Pancreas (tissue), 10 donors: ENCODE results near the gene EPS8. TPM values are rescaled to one million over a fixed set of nuclear protein-coding genes. Genes with fewer than 3 reads are reported as not detected.

ENCODE experiments used
- ATAC-seq, 4 donors: fragments of 200-7000 bp; cut with Tn5 transposase; one replicate each; pipeline versions ENCODE4 v1.8.0 to v1.9.1; 2020; ENCODE audit warnings: mild to moderate bottlenecking in 4 of 4, moderate library complexity in 4 of 4
- DNase-seq, 6 donors: peaks; one replicate each; pipeline ENCODE4 v3.0.0-alpha.2; 2020
- FAIRE-seq: peaks from 2 replicates; lab custom pipeline; 2012; peaks lifted over from hg19 to GRCh38; lab: Jason Lieb, UNC
- H3K27ac ChIP-seq, 4 donors: fragments of 200-600 bp; sonication (generic); 1 replicate in 3 of 4; 2 replicates in 1 of 4; pipeline versions ENCODE4 v1.5.0 to v1.8.0; 2020
- H3K27me3 ChIP-seq, 4 donors: fragments of 200-600 bp; one replicate each; pipeline ENCODE4 v1.8.0; 2021
- H3K36me3 ChIP-seq, 3 donors: fragments of 200-600 bp; sonication (generic) in 1 of 3; one replicate each; pipeline versions ENCODE4 v1.5.0 to v1.8.0; 2020 to 2021
- H3K4me1 ChIP-seq, 3 donors: fragments of 200-600 bp; one replicate each; pipeline ENCODE4 v1.8.0; 2021
- H3K4me3 ChIP-seq, 4 donors: fragments of 200-600 bp; sonication (generic) in 2 of 4; one replicate each; pipeline versions ENCODE4 v1.5.0 to v1.8.0; 2020 to 2021
- H3K9me3 ChIP-seq, 4 donors: fragments of 200-600 bp; one replicate each; pipeline ENCODE4 v1.8.0; 2021
- WGBS, 2 donors: extraction: QIAGEN DNeasy Blood & Tissue Kit; methylation state at CpG; one replicate each; pipeline ENCODE4 v1.1.7; 2013; 5-methylcytosine and 5-hydroxymethylcytosine counted together
- intact Hi-C, 3 donors: fragments of 100-400 bp; cut with DNase I; formaldehyde crosslinking; loops; one replicate each; pipeline versions ENCODE4 v1.11.1 to v1.14.2; 2022
- polyA plus RNA-seq, 2 donors: library from polyadenylated mRNA; stranded (reverse); fragments of 200-250 nt; gene quantifications; one replicate each; pipeline ENCODE4 v1.2.3, GENCODE V29; 2013
- total RNA-seq, 6 donors: library from RNA; stranded (reverse); fragmentation: NEBNext Ultra II Directional in 4 of 6; extraction: Animal tissue kit (Norgen Biotek cat#: 25700) in 4 of 6; gene quantifications; one replicate each; pipeline versions ENCODE4 v1.2.1 to v1.2.4, GENCODE V29; 2021 to 2023
- TF ChIP-seq, protein P1 (sequence below), 4 donors: fragments of 200-600 bp; sonication (generic) in 3 of 4; IDR thresholded peaks; one replicate each; pipeline versions ENCODE4 v1.5.0 to v1.8.0; 2021; ENCODE audit warnings: antibody characterized with exemption in 4 of 4
- donor health status: healthy with polysubstance abuse.
- donor health status: DM: no; HTN: no; CAD: no; lungs with moderate emphysema.
- donor health status: DM: no; HTN: no; CAD: no.
- donor health status: control.
- donor health status: control.
- donor health status: Bipolar disorder and iron deficiency.
- donor health status: DM: yes; HTN: yes; CAD: no.
- donor health status: DM: no; HTN: no; CAD: no.
- donor health status: DM: no; HTN: no; CAD: no.
- donor health status: DM: yes; HTN: yes; CAD: no.

The EPS8 gene
- total and polyA plus RNA-seq, 8 donors = 8.2 to 26.7 (median 10.6) TPM

DNA sequence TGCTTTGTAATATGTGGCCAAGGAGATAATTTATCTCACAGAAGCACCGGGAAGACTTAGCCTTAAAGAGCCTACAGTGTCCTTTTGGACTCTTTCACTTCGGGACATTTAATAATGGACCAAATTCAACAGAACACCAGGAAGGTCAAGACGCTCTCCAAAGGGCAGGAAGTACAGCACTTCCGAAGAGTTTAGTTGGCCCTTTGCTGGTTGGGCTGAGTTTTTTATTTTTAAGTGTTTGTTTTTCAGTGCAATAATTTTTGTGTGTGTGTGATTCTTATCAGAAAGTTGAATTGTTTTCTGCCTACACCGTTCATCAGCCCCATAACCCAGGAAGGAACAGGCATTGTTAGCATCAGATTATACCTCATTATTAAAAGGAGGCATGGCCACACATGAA lies 193.0 kb downstream of the EPS8 start:
- Histone ChIP-seq H3K9me3 (no peaks in the 10 kb centered on the region), H3K27me3 (no peaks in the 10 kb centered on the region), H3K27ac (no peak overlapping the region), H3K36me3 (no peaks in the 10 kb centered on the region), H3K4me3 (no peak overlapping the region), H3K4me1 (no peaks in the 10 kb centered on the region)
- FAIRE-seq = no peak
- WGBS, 2 donors = 60 to 68% methylated on average over 5 of the region's 5 CpGs
- DNase-seq = no peak
- no peak for ATAC-seq
- intact Hi-C loops = no loop called here
- TF ChIP-seq, protein P1, sequence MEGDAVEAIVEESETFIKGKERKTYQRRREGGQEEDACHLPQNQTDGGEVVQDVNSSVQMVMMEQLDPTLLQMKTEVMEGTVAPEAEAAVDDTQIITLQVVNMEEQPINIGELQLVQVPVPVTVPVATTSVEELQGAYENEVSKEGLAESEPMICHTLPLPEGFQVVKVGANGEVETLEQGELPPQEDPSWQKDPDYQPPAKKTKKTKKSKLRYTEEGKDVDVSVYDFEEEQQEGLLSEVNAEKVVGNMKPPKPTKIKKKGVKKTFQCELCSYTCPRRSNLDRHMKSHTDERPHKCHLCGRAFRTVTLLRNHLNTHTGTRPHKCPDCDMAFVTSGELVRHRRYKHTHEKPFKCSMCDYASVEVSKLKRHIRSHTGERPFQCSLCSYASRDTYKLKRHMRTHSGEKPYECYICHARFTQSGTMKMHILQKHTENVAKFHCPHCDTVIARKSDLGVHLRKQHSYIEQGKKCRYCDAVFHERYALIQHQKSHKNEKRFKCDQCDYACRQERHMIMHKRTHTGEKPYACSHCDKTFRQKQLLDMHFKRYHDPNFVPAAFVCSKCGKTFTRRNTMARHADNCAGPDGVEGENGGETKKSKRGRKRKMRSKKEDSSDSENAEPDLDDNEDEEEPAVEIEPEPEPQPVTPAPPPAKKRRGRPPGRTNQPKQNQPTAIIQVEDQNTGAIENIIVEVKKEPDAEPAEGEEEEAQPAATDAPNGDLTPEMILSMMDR (IDR thresholded peaks at IDR 0.05) = no peak

DNA sequence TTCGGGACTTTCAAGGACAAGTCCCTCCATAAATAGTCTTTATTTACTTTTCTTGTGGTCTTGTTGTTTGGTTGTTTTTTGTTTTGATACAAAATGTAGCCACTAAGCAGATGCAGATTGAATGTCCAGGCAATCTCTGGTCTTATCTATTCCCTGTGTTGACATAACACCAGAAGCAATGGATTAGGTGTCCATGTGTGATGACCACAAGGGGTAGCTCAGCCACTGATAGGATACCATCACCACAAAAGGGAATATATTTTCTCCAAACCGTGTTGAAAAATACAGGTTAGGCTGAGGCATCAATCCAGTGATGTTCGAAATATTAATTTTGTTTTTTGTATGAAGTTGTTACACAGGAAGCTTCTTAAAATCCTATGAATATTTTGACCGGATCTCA lies 196.3 kb downstream of the EPS8 start:
- Histone ChIP-seq H3K27me3 (no peaks in the 10 kb centered on the region), H3K4me1 (no peaks in the 10 kb centered on the region), H3K27ac (no peak overlapping the region), H3K4me3 (no peak overlapping the region), H3K36me3 (no peaks in the 10 kb centered on the region), H3K9me3 (no peaks in the 10 kb centered on the region)
- TF ChIP-seq, protein P1 (IDR thresholded peaks at IDR 0.05) = no peak
- 55 to 61% methylated on average over 4 of the region's 4 CpGs for WGBS, 2 donors
- intact Hi-C loops = no loop called here
- ATAC-seq (no peak), FAIRE-seq (no peak), DNase-seq (no peak)

DNA sequence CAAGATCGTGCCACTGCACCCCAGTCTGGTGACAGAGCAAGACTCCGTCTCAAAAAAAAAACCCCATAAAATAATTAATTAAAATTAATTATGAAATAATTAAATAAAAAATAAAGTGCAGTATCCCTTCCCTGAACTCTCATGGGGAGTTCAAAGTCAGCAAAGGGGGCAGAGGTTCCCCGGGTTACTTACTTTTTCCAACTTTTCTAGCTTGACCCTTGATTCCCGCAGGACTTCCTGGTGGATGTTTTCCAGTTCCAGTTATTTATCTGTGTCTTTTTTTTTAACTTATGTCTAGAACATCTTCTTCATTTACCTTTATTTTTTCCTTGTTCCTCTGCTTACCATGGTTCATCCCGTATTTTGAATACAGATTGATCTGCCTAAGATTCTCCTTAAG lies 197.4 kb downstream of the EPS8 start:
- Histone ChIP-seq H3K9me3 (no peaks in the 10 kb centered on the region), H3K4me1 (no peaks in the 10 kb centered on the region), H3K36me3 (no peaks in the 10 kb centered on the region), H3K27ac (no peak overlapping the region), H3K27me3 (no peaks in the 10 kb centered on the region), H3K4me3 (no peak overlapping the region)
- ATAC-seq = no peak
- 79 to 88% methylated on average over 5 of the region's 5 CpGs for WGBS, 2 donors
- intact Hi-C loops = no loop called here
- TF ChIP-seq, protein P1 (IDR thresholded peaks at IDR 0.05) = no peak
- FAIRE-seq = no peak
- no peak for DNase-seq

DNA sequence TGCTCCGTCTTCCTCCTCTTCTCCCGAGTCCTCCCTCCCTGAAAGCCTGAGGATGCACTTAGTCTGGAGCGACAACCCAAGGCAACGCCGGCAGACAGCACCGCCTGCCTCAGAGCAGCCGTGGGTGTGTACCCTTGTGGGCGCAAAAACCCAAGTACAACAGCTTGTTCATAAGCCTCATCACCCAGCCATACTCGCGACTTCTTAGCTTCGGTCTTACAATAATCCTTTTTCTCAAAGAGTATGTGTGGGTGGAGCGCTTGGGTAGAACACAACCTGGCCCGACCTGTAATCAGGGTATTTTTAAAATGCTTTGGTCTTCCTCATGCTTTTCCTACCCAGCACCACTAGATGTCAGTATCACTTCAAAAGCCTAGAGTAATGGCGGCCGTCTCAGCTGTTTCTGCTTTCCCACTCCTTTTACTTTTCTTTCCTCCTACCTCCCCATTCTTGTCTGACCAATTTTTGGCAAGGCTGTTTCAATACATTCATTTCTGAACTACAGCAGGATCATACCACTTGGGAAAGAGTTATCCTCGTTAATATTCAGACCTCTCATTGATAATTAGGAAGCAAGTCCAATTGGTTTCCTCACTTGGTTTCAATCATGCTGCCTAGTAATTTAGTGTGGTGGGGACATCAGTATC lies 198.9 kb downstream of the EPS8 start:
- intact Hi-C loops = no loop called here
- ATAC-seq (peak; percentile 93 to 100 (median 98)), DNase-seq (peak in 5 of 6 donors; percentile 21 to 58 (median 47)), FAIRE-seq (peak; percentile 69)
- 7% methylated on average over 16 of the region's 16 CpGs for WGBS, 2 donors
- TF ChIP-seq, protein P1 (IDR thresholded peaks at IDR 0.05) = peak; percentile 62 to 71 (median 67)
- peak overlapping the region in 2 of 4 donors; percentile 2 to 31 for H3K4me3 ChIP-seq
- H3K36me3 ChIP-seq = no peaks in the 10 kb centered on the region
- no peaks in the 10 kb centered on the region for H3K27me3 ChIP-seq
- no peaks in the 10 kb centered on the region for H3K9me3 ChIP-seq
- H3K27ac ChIP-seq = no peak overlapping the region
- no peaks in the 10 kb centered on the region for H3K4me1 ChIP-seq

DNA sequence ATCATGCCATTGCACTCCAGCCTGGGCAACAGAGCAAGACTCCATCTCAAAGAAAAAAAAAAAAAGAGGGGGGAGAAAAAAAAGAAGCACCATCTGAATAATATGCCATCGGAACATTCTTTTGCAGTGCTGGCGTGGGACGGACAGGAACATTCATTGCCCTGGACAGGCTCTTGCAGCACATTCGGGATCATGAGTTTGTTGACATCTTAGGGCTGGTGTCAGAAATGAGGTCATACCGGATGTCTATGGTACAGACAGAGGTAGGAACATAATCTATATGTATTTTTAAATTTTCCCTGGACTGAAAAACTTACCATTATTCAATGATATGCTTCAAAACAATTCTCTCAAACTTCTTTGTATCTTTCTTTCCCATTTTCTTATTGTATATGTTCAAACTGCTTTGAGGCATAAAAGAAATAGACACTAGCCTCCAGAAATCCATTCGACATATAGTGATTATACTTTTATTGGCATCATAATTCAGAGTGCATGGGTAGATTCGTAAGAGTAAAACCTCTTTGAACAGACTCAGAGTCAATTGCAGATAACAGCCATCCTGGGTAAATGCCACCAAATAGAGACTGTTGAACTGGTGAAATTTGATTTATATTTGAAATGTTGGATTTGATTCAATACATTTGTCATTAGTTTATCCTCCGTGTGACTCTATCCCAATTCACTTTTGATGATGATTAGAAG lies 199.7 kb downstream of the EPS8 start:
- no peak for FAIRE-seq

More for the DNA sequence above, 199.7 kb downstream of the EPS8 start:
- Histone ChIP-seq H3K36me3 (no peaks in the 10 kb centered on the region), H3K27me3 (no peaks in the 10 kb centered on the region), H3K9me3 (no peaks in the 10 kb centered on the region), H3K4me1 (no peaks in the 10 kb centered on the region), H3K4me3 (peak overlapping the region in 1 of 4 donors; percentile 31), H3K27ac (no peak overlapping the region)
- no peak for DNase-seq
- TF ChIP-seq, protein P1 (IDR thresholded peaks at IDR 0.05) = no peak
- intact Hi-C loops = loop anchor here (5.0 to 10.0 kb wide), 3 partner anchors 263 to 315 kb away; no protein-coding TSS in a partner anchor
- 46 to 63% methylated on average over 8 of the region's 8 CpGs for WGBS, 2 donors
- ATAC-seq = no peak
